Stomach (tissue), 9 donors: ENCODE results near the gene PRKG1. TPM values are rescaled to one million over a fixed set of nuclear protein-coding genes. Genes with fewer than 3 reads are reported as not detected.

ENCODE experiments used
- DNase-seq, 2 donors: peaks; one replicate each; pipeline versions ENCODE4 v3.0.0 to v3.0.0-alpha.2; 2013 to 2019
- H3K27ac ChIP-seq, 5 donors: fragments of 200-600 bp in 4 of 5; sonication (generic) in 4 of 5; one replicate each; pipeline ENCODE4 v1.5.1; 2013 to 2019; ENCODE audit warnings: mild to moderate bottlenecking in 1 of 5, moderate library complexity in 1 of 5
- H3K27me3 ChIP-seq, 3 donors: fragments of 200-600 bp; sonication (generic); one replicate each; pipeline ENCODE4 v1.5.1; 2017 to 2019; ENCODE audit warnings: mixed run types in 1 of 3
- H3K36me3 ChIP-seq, 4 donors: fragments of 200-600 bp; sonication (generic); 1 replicate in 3 of 4; 2 replicates in 1 of 4; pipeline ENCODE4 v1.5.1; 2016 to 2019
- H3K4me1 ChIP-seq, 4 donors: fragments of 200-600 bp; sonication (generic); one replicate each; pipeline ENCODE4 v1.5.1; 2016 to 2019
- H3K4me3 ChIP-seq, 4 donors: fragments of 200-600 bp; sonication (generic) in 3 of 4; one replicate each; pipeline ENCODE4 v1.5.1; 2016 to 2019; ENCODE audit warnings: mild to moderate bottlenecking in 1 of 4
- H3K9me3 ChIP-seq, 4 donors: fragments of 200-600 bp; sonication (generic); one replicate each; pipeline ENCODE4 v1.5.1; 2016 to 2019
- EP300 ChIP-seq: sonication (generic); formaldehyde crosslinking; IDR thresholded peaks from one replicate; pipeline ENCODE4 v1.6.1; 2017; ENCODE audit warnings: antibody characterized with exemption
- POLR2A ChIP-seq, 4 donors: fragments of 450-650 bp; IDR thresholded peaks; one replicate each; pipeline ENCODE4 v1.6.1; 2016; ENCODE audit warnings: antibody characterized with exemption in 4 of 4, control low read depth in 2 of 4, mild to moderate bottlenecking in 1 of 4, moderate library complexity in 1 of 4
- POLR2AphosphoS5 ChIP-seq, 3 donors: sonication (generic); formaldehyde crosslinking; IDR thresholded peaks; one replicate each; pipeline ENCODE4 v1.6.1; 2016; ENCODE audit warnings: antibody characterized with exemption in 3 of 3
- WGBS, 5 donors: extraction: QIAGEN DNeasy Blood & Tissue Kit in 3 of 5; methylation state at CpG; one replicate each; pipeline versions ENCODE4 v1.1.5 to v1.1.7; 2013 to 2018; 5-methylcytosine and 5-hydroxymethylcytosine counted together
- intact Hi-C: fragments of 100-400 bp; cut with DNase I; formaldehyde crosslinking; loops from one replicate; pipeline ENCODE4 v1.15.1; 2023; ENCODE audit warnings: low total_unique reads
- polyA plus RNA-seq, 3 donors: library from polyadenylated mRNA; stranded (reverse); fragments of 200-250 nt; gene quantifications; one replicate each; pipeline ENCODE4 v1.2.3, GENCODE V29; 2013
- total RNA-seq, 5 donors: library from RNA; depleted of rRNA; stranded (reverse); fragments of >200 nt; gene quantifications; one replicate each; pipeline versions ENCODE4 v1.1.0 to v1.2.3, GENCODE V29; 2014 to 2016
- TF ChIP-seq, protein P1 (sequence below), 7 experiments: fragments of 450-650 bp in 4 of 7; fragments of 200-600 bp in 3 of 7; sonication (generic) in 3 of 7; IDR thresholded peaks; one replicate each; pipeline ENCODE4 v1.5.1; 2016 to 2019; ENCODE audit warnings: antibody characterized with exemption in 7 of 7, control low read depth in 2 of 7, mild to moderate bottlenecking in 1 of 7
- donor health status: healthy with polysubstance abuse.
- donor health status: Bipolar disorder and iron deficiency.
- donor health status: healthy.

Gene PRKG1
- total and polyA plus RNA-seq, 8 donors: 1.5 to 89.2 (median 14.3) TPM

DNA sequence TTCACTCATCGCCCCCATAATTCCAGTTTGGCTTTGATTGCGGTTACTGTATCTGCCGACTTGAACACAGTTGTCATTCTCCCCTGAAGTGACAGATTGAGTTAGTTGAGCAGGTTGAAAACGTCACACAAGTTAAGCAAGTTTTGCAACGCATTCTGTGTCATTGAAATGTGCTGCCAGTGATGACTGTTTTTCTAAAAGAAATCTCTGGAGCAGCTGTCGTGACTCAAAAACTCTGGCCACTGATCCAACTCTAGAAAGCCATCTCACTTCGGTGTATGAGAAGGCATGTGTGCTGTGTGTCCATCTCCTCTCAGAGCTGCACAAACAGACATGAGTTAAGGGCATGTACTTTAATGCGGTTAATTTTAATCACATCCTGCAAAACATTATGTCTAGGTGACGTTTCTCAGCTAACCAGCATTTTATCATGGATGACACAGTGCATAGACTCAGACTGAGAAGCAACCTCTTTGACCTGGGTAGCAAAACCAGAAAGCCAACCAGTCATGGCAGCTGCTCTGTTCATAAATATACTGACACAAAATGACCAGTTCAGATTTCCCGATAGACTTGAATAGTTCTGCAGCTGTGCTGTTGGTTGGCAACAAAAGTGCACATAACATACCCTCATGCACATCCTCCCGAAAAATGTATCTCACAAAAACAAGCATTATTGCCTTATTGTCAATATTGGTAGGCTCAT lies 555.8 kb downstream of the PRKG1 start:
- Histone ChIP-seq H3K9me3 (no peaks in the 10 kb centered on the region), H3K27ac (no peak overlapping the region), H3K4me3 (no peak overlapping the region), H3K36me3 (no peaks in the 10 kb centered on the region), H3K27me3 (no peaks in the 10 kb centered on the region), H3K4me1 (no peaks in the 10 kb centered on the region)
- TF ChIP-seq POLR2A (IDR thresholded peaks at IDR 0.05): no peak
- no peak for TF ChIP-seq POLR2AphosphoS5 (IDR thresholded peaks at IDR 0.05)
- no peak for TF ChIP-seq EP300
- TF ChIP-seq, protein P1, sequence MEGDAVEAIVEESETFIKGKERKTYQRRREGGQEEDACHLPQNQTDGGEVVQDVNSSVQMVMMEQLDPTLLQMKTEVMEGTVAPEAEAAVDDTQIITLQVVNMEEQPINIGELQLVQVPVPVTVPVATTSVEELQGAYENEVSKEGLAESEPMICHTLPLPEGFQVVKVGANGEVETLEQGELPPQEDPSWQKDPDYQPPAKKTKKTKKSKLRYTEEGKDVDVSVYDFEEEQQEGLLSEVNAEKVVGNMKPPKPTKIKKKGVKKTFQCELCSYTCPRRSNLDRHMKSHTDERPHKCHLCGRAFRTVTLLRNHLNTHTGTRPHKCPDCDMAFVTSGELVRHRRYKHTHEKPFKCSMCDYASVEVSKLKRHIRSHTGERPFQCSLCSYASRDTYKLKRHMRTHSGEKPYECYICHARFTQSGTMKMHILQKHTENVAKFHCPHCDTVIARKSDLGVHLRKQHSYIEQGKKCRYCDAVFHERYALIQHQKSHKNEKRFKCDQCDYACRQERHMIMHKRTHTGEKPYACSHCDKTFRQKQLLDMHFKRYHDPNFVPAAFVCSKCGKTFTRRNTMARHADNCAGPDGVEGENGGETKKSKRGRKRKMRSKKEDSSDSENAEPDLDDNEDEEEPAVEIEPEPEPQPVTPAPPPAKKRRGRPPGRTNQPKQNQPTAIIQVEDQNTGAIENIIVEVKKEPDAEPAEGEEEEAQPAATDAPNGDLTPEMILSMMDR (IDR thresholded peaks at IDR 0.05): no peak
- no peak for DNase-seq
- WGBS, 5 donors: 71 to 83% (median 77%) methylated on average over 11 of the region's 11 CpGs
- intact Hi-C loops: no loop called here

DNA sequence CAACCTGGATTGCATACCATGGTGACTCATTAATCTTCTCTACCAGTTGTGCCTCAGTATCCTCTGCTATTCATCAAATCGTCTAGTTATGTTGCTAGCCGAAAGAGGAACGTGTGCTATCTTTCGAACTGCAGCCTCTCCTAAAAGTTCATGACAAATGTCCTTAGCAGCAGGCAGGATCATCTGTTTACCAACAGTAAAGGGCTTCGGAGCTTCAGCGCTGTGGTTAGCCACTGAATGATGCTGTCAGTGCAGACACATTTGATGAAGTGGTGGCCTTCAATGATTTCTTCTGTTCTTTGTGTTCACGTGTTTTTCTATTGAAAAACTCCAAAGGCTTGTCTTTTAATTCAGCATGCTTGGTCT lies 556.3 kb downstream of the PRKG1 start:
- 76 to 97% (median 86%) methylated on average over 7 of the region's 7 CpGs for WGBS, 5 donors
- intact Hi-C loops: no loop called here
- no peak for DNase-seq
- H3K36me3 ChIP-seq: no peaks in the 10 kb centered on the region
- H3K4me1 ChIP-seq: no peaks in the 10 kb centered on the region
- no peak overlapping the region for H3K4me3 ChIP-seq
- H3K27me3 ChIP-seq: no peaks in the 10 kb centered on the region
- no peak overlapping the region for H3K27ac ChIP-seq
- H3K9me3 ChIP-seq: no peaks in the 10 kb centered on the region
- TF ChIP-seq, protein P1 (IDR thresholded peaks at IDR 0.05): no peak
- TF ChIP-seq POLR2AphosphoS5 (IDR thresholded peaks at IDR 0.05) (no peak), EP300 (no peak), POLR2A (IDR thresholded peaks at IDR 0.05) (no peak)

DNA sequence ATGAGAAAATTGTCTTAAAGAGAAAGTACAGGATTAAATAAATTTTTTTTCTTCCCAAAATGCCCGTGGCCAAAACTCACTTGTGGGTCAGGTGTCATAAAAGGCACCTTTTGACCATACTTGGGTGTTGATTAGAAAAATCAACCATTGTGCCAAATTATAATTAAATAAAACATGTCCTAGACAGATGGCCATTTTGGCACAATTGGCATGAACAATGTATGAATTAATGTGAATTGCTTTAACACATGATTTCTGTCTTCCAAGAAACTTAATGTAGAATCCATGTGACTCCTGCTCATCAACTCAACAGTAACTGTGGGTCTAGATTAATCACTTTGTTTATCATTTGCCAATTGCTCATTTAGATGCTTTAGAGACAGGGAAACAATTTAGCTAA lies 561.1 kb downstream of the PRKG1 start:
- no peaks in the 10 kb centered on the region for H3K4me1 ChIP-seq
- WGBS, 5 donors: 70 to 90% (median 79%) methylated on average over 1 of the region's 1 CpG
- no peak for DNase-seq
- H3K36me3 ChIP-seq: no peaks in the 10 kb centered on the region
- intact Hi-C loops: no loop called here
- no peak overlapping the region for H3K27ac ChIP-seq
- no peaks in the 10 kb centered on the region for H3K9me3 ChIP-seq
- H3K27me3 ChIP-seq: no peaks in the 10 kb centered on the region
- TF ChIP-seq EP300 (no peak), POLR2A (IDR thresholded peaks at IDR 0.05) (no peak), POLR2AphosphoS5 (IDR thresholded peaks at IDR 0.05) (no peak)
- TF ChIP-seq, protein P1 (IDR thresholded peaks at IDR 0.05): no peak
- H3K4me3 ChIP-seq: no peak overlapping the region

DNA sequence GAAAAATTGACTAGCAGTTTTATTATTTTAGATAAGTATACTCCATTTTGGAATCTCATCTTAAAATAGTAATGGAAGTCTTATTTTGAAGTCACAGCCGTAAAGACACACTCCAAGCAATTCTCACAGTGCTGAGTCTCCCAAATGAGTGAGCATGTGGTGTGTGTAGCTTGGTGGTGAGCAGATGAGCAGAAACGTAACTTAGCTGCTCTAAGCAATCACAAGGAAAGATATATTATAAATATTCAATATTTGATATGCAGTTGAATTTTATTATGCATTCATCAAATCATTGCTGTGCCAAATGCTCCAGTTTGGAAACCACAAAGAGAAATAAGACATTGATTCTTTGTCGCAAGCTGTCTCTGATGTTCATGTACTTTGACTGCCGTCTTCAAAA lies 563.9 kb downstream of the PRKG1 start:
- intact Hi-C loops: no loop called here

More for the DNA sequence above, 563.9 kb downstream of the PRKG1 start:
- H3K9me3 ChIP-seq: no peaks in the 10 kb centered on the region
- no peak overlapping the region for H3K4me3 ChIP-seq
- no peak overlapping the region for H3K27ac ChIP-seq
- no peaks in the 10 kb centered on the region for H3K4me1 ChIP-seq
- no peaks in the 10 kb centered on the region for H3K36me3 ChIP-seq
- no peaks in the 10 kb centered on the region for H3K27me3 ChIP-seq
- TF ChIP-seq, protein P1 (IDR thresholded peaks at IDR 0.05): no peak
- TF ChIP-seq POLR2A (IDR thresholded peaks at IDR 0.05) (no peak), POLR2AphosphoS5 (IDR thresholded peaks at IDR 0.05) (no peak), EP300 (no peak)
- WGBS, 5 donors: 86 to 94% (median 93%) methylated on average over 4 of the region's 4 CpGs
- DNase-seq: no peak
